ENCODE results near the gene ATP10B.

The ATP10B gene

DNA sequence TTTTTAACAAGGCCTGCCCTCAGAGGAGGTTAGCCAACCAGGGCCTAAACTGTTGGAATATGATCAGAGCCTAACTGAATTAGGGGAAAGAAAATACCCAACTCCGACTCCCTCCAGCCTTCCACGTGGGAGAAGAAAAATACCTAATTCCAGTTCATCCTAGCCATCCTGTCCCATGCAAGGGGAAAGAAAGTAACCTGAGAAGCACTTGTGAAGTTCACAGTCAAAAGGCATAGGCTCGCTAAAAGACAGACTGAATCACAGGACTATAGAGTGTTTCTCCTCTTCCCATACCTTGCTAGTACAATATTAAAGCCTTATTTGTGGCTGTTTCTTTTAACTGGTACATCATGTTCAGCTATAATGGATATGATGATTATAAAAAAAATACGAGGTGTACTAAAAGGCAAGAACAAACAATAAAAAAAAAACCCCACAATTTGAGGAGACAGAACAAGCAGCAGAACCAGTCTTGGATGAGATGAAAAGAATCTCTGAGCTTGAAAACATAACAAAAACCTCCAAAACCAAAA lies 18.0 kb upstream of the ATP10B start:
- Histone ChIP-seq H3K4me3 (ENCODE audit: low read depth, low read length) (no peak overlapping the region), H3K9me3 (ENCODE audit: control insufficient read depth, insufficient read depth, low read depth, low read length) (no peaks in the 10 kb centered on the region), H3K27ac (ENCODE audit: extremely low read depth, low read depth, low read length) (no peak overlapping the region), H3K36me3 (ENCODE audit: control insufficient read depth in 2 of 2, insufficient read depth in 1 of 2, low read length in 2 of 2) (no peaks in the 10 kb centered on the region), H3K4me1 (ENCODE audit: control insufficient read depth, insufficient read depth, low read length) (no peaks in the 10 kb centered on the region)
- no peak for TF ChIP-seq ZNF701 (tag by site-specific recombination; IDR thresholded peaks at IDR 0.05)
- TF ChIP-seq ZNF514 (tag by site-specific recombination; IDR thresholded peaks at IDR 0.05), result no peak
- no peak for TF ChIP-seq ZNF555 (tag by site-specific recombination; conservative IDR thresholded peaks at IDR 0.05)
- no peak for TF ChIP-seq ZNF558 (tag by site-specific recombination; IDR thresholded peaks at IDR 0.05)
- no peak for TF ChIP-seq KLF8 (tag by site-specific recombination; IDR thresholded peaks at IDR 0.05)
- TF ChIP-seq, protein P1, sequence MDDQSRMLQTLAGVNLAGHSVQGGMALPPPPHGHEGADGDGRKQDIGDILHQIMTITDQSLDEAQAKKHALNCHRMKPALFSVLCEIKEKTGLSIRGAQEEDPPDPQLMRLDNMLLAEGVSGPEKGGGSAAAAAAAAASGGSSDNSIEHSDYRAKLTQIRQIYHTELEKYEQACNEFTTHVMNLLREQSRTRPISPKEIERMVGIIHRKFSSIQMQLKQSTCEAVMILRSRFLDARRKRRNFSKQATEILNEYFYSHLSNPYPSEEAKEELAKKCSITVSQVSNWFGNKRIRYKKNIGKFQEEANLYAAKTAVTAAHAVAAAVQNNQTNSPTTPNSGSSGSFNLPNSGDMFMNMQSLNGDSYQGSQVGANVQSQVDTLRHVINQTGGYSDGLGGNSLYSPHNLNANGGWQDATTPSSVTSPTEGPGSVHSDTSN (CRISPR knock-in tag; IDR thresholded peaks at IDR 0.05), result no peak
- TF ChIP-seq ZNF747 (tag by site-specific recombination; IDR thresholded peaks at IDR 0.05), result no peak
- TF ChIP-seq ZNF837 (tag by site-specific recombination; IDR thresholded peaks at IDR 0.05), result no peak
- POLR2A ChIA-PET, result no interaction called here
- CTCF ChIA-PET, result no interaction called here

DNA sequence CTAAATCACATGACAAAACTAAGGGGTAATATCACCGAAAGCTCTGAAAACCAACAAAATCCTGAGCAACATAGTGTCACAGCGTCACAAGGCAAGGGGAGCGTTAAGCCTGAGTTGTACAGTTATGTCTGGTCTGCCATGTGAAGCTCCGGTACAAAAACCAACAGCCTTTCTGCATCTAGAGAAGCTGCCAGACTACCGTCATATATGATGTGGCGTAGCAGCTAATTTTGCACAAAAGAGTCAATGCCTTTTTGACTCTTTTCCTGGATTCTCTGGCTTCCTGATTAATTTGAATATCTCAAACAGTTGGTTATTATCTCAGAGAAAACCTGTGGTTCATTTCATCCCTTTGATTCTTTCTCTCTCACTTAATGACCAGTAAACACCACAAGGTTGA lies 16.0 kb upstream of the ATP10B start:
- Histone ChIP-seq H3K9me3 (ENCODE audit: control insufficient read depth, insufficient read depth, low read depth, low read length) (no peaks in the 10 kb centered on the region), H3K27ac (ENCODE audit: extremely low read depth, low read depth, low read length) (no peak overlapping the region), H3K4me1 (ENCODE audit: control insufficient read depth, insufficient read depth, low read length) (no peaks in the 10 kb centered on the region), H3K4me3 (ENCODE audit: low read depth, low read length) (no peak overlapping the region), H3K36me3 (ENCODE audit: control insufficient read depth in 2 of 2, insufficient read depth in 1 of 2, low read length in 2 of 2) (no peaks in the 10 kb centered on the region)
- TF ChIP-seq, protein P2, sequence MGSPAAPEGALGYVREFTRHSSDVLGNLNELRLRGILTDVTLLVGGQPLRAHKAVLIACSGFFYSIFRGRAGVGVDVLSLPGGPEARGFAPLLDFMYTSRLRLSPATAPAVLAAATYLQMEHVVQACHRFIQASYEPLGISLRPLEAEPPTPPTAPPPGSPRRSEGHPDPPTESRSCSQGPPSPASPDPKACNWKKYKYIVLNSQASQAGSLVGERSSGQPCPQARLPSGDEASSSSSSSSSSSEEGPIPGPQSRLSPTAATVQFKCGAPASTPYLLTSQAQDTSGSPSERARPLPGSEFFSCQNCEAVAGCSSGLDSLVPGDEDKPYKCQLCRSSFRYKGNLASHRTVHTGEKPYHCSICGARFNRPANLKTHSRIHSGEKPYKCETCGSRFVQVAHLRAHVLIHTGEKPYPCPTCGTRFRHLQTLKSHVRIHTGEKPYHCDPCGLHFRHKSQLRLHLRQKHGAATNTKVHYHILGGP (tag by site-specific recombination; IDR thresholded peaks at IDR 0.05), result no peak
- TF ChIP-seq, protein P3, sequence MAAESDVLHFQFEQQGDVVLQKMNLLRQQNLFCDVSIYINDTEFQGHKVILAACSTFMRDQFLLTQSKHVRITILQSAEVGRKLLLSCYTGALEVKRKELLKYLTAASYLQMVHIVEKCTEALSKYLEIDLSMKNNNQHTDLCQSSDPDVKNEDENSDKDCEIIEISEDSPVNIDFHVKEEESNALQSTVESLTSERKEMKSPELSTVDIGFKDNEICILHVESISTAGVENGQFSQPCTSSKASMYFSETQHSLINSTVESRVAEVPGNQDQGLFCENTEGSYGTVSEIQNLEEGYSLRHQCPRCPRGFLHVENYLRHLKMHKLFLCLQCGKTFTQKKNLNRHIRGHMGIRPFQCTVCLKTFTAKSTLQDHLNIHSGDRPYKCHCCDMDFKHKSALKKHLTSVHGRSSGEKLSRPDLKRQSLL (tag by site-specific recombination; IDR thresholded peaks at IDR 0.05), result no peak
- TF ChIP-seq ZNF76 (tag by site-specific recombination; IDR thresholded peaks at IDR 0.05; ENCODE audit: borderline replicate concordance, low read depth), result no peak
- no peak for TF ChIP-seq ZNF426 (tag by site-specific recombination; IDR thresholded peaks at IDR 0.05)
- TF ChIP-seq KLF7 (tag by site-specific recombination; IDR thresholded peaks at IDR 0.05; ENCODE audit: borderline replicate concordance), result no peak
- no peak for TF ChIP-seq ZNF292 (tag by site-specific recombination; IDR thresholded peaks at IDR 0.05; ENCODE audit: borderline replicate concordance, low read depth)
- TF ChIP-seq SETDB1 (IDR thresholded peaks at IDR 0.05; ENCODE audit: insufficient read length, low read length), result no peak
- TF ChIP-seq, protein P4, sequence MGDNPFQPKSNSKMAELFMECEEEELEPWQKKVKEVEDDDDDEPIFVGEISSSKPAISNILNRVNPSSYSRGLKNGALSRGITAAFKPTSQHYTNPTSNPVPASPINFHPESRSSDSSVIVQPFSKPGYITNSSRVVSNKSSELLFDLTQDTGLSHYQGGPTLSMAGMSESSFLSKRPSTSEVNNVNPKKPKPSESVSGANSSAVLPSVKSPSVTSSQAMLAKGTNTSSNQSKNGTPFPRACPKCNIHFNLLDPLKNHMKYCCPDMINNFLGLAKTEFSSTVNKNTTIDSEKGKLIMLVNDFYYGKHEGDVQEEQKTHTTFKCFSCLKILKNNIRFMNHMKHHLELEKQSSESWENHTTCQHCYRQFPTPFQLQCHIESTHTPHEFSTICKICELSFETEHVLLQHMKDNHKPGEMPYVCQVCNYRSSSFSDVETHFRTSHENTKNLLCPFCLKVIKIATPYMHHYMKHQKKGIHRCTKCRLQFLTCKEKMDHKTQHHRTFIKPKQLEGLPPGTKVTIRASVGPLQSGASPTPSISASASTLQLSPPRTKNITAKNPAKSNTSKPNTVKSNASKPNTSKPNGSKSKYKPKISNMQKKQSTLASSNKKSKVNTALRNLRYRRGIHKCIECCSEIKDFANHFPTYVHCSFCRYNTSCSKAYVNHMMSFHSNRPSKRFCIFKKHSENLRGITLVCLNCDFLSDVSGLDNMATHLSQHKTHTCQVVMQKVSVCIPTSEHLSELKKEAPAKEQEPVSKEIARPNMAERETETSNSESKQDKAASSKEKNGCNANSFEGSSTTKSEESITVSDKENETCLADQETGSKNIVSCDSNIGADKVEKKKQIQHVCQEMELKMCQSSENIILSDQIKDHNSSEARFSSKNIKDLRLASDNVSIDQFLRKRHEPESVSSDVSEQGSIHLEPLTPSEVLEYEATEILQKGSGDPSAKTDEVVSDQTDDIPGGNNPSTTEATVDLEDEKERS (tag by site-specific recombination; IDR thresholded peaks at IDR 0.05), result no peak
- TF ChIP-seq ZNF548 (tag by site-specific recombination; IDR thresholded peaks at IDR 0.05), result no peak
- no peak for TF ChIP-seq ZNF266 (tag by site-specific recombination; IDR thresholded peaks at IDR 0.05; ENCODE audit: low read depth)
- TF ChIP-seq ZFP37 (tag by site-specific recombination; IDR thresholded peaks at IDR 0.05), result no peak
- TF ChIP-seq HOXA7 (CRISPR knock-in tag; IDR thresholded peaks at IDR 0.05; ENCODE audit: borderline replicate concordance), result no peak
- TF ChIP-seq ZNF585B (tag by site-specific recombination; IDR thresholded peaks at IDR 0.05), result no peak
- TF ChIP-seq, protein P5, sequence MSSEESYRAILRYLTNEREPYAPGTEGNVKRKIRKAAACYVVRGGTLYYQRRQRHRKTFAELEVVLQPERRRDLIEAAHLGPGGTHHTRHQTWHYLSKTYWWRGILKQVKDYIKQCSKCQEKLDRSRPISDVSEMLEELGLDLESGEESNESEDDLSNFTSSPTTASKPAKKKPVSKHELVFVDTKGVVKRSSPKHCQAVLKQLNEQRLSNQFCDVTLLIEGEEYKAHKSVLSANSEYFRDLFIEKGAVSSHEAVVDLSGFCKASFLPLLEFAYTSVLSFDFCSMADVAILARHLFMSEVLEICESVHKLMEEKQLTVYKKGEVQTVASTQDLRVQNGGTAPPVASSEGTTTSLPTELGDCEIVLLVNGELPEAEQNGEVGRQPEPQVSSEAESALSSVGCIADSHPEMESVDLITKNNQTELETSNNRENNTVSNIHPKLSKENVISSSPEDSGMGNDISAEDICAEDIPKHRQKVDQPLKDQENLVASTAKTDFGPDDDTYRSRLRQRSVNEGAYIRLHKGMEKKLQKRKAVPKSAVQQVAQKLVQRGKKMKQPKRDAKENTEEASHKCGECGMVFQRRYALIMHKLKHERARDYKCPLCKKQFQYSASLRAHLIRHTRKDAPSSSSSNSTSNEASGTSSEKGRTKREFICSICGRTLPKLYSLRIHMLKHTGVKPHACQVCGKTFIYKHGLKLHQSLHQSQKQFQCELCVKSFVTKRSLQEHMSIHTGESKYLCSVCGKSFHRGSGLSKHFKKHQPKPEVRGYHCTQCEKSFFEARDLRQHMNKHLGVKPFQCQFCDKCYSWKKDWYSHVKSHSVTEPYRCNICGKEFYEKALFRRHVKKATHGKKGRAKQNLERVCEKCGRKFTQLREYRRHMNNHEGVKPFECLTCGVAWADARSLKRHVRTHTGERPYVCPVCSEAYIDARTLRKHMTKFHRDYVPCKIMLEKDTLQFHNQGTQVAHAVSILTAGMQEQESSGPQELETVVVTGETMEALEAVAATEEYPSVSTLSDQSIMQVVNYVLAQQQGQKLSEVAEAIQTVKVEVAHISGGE (tag by site-specific recombination; conservative IDR thresholded peaks at IDR 0.05; ENCODE audit: low read depth), result no peak
- no peak for TF ChIP-seq ZNF114 (tag by site-specific recombination; IDR thresholded peaks at IDR 0.05)
- no peak for TF ChIP-seq ZNF132 (tag by site-specific recombination; IDR thresholded peaks at IDR 0.05; ENCODE audit: borderline replicate concordance)
- no peak for TF ChIP-seq ZNF747 (tag by site-specific recombination; IDR thresholded peaks at IDR 0.05)
- POLR2A ChIA-PET, result no interaction called here
- CTCF ChIA-PET, result interaction anchor here (0.6 kb wide), 1 partner anchor 208 kb away, joined by 3 read pairs; no protein-coding TSS in a partner anchor

Data from HEK293 (cell line).